Mesenchymal stem cell (in vitro differentiated cells and primary cell): ENCODE measurements around the gene H1-8.

Experiments used
- DNase-seq: peaks from one replicate; pipeline ENCODE4 v3.0.0-alpha.2; 2013
- H2AFZ ChIP-seq: one replicate; pipeline ENCODE4 v1.6.1; 2013; ENCODE audit warnings: low read depth, mild to moderate bottlenecking, control low read depth, inconsistent platforms, low read length, moderate library complexity
- H2AK5ac ChIP-seq: 2 replicates; pipeline ENCODE4 v1.6.1; 2013; ENCODE audit warnings: low read length, moderate library complexity, mild to moderate bottlenecking, inconsistent platforms; ENCODE audit not compliant: severe bottlenecking
- H2BK120ac ChIP-seq: one replicate; pipeline ENCODE4 v1.6.1; 2013; ENCODE audit warnings: low read depth, mild to moderate bottlenecking, inconsistent platforms, low read length, moderate library complexity
- H2BK12ac ChIP-seq, 2 experiments: one replicate each; pipeline ENCODE4 v1.6.1; 2013; ENCODE audit warnings: inconsistent platforms in 2 of 2, low read length in 2 of 2, mild to moderate bottlenecking in 2 of 2, moderate library complexity in 2 of 2, control low read depth in 1 of 2
- H2BK15ac ChIP-seq: one replicate; pipeline ENCODE4 v1.6.1; 2013; ENCODE audit warnings: mild to moderate bottlenecking, low read depth, inconsistent platforms; ENCODE audit not compliant: poor library complexity, severe bottlenecking
- H2BK5ac ChIP-seq: 2 replicates; pipeline ENCODE4 v1.6.1; 2013; ENCODE audit warnings: low read depth, mild to moderate bottlenecking, low read length, control low read depth, inconsistent platforms; ENCODE audit not compliant: poor library complexity, severe bottlenecking
- H3K14ac ChIP-seq, 2 experiments: one replicate each; pipeline ENCODE4 v1.6.1; 2013; ENCODE audit warnings: inconsistent platforms in 2 of 2, low read length in 2 of 2, control low read depth in 1 of 2, mild to moderate bottlenecking in 1 of 2, moderate library complexity in 1 of 2
- H3K18ac ChIP-seq, 2 experiments: one replicate each; pipeline ENCODE4 v1.6.1; 2013; ENCODE audit warnings: inconsistent platforms in 2 of 2, low read length in 2 of 2, control low read depth in 1 of 2, low read depth in 1 of 2, mild to moderate bottlenecking in 1 of 2
- H3K23ac ChIP-seq, 2 experiments: one replicate each; pipeline ENCODE4 v1.6.1; 2013; ENCODE audit warnings: inconsistent platforms in 2 of 2, low read length in 2 of 2, mild to moderate bottlenecking in 2 of 2, moderate library complexity in 2 of 2, control low read depth in 1 of 2
- H3K27ac ChIP-seq: 2 replicates; pipeline ENCODE4 v1.5.1; 2013; ENCODE audit warnings: mild to moderate bottlenecking, moderate library complexity, low read length, control low read depth, inconsistent platforms; ENCODE audit not compliant: poor library complexity, severe bottlenecking
- H3K27me3 ChIP-seq, 2 experiments: 2 replicates each; pipeline versions ENCODE4 v1.6.1 to v1.7.0; 2013; ENCODE audit warnings: low read length in 2 of 2, mild to moderate bottlenecking in 2 of 2, moderate library complexity in 2 of 2, control low read depth in 1 of 2, inconsistent platforms in 1 of 2; ENCODE audit not compliant: control insufficient read depth in 1 of 2, insufficient read depth in 1 of 2
- H3K36me3 ChIP-seq, 2 experiments: 2 replicates each; pipeline versions ENCODE4 v1.6.1 to v1.7.0; 2013; ENCODE audit warnings: low read length in 2 of 2, control low read depth in 1 of 2, inconsistent platforms in 1 of 2, low read depth in 1 of 2, mild to moderate bottlenecking in 1 of 2; ENCODE audit not compliant: insufficient read depth in 2 of 2, control insufficient read depth in 1 of 2
- H3K4ac ChIP-seq, 2 experiments: one replicate each; pipeline ENCODE4 v1.6.1; 2013; ENCODE audit warnings: inconsistent platforms in 2 of 2, low read length in 2 of 2, mild to moderate bottlenecking in 2 of 2, moderate library complexity in 2 of 2, control low read depth in 1 of 2, low read depth in 1 of 2
- H3K4me1 ChIP-seq: 2 replicates; pipeline ENCODE4 v1.6.1; 2013; ENCODE audit warnings: low read depth, low read length, control low read depth; ENCODE audit not compliant: control insufficient read depth, insufficient read depth
- H3K4me2 ChIP-seq: 2 replicates; pipeline ENCODE4 v1.6.1; 2013; ENCODE audit warnings: low read length, mild to moderate bottlenecking, inconsistent platforms; ENCODE audit not compliant: poor library complexity, severe bottlenecking
- H3K4me3 ChIP-seq, 2 experiments: 2 replicates each; pipeline versions ENCODE4 v1.5.1 to v1.7.0; 2013; ENCODE audit warnings: low read length in 2 of 2, mild to moderate bottlenecking in 2 of 2, control low read depth in 1 of 2, low read depth in 1 of 2; ENCODE audit not compliant: insufficient read depth in 1 of 2
- H3K79me1 ChIP-seq: replicated peaks from 2 replicates; pipeline ENCODE4 v1.6.1; 2013; ENCODE audit warnings: mild to moderate bottlenecking, control low read depth, low read length, inconsistent platforms; ENCODE audit not compliant: poor library complexity, severe bottlenecking
- H3K9ac ChIP-seq: 2 replicates; pipeline ENCODE4 v1.7.0; 2013; ENCODE audit warnings: mild to moderate bottlenecking, low read length, moderate library complexity
- H3K9me3 ChIP-seq: 2 replicates; pipeline ENCODE4 v1.7.0; 2013; ENCODE audit warnings: mild to moderate bottlenecking, low read length; ENCODE audit not compliant: control insufficient read depth
- H4K8ac ChIP-seq: one replicate; pipeline ENCODE4 v1.6.1; 2013; ENCODE audit warnings: inconsistent platforms, mild to moderate bottlenecking, low read length, moderate library complexity
- H4K91ac ChIP-seq: one replicate; pipeline ENCODE4 v1.6.1; 2013; ENCODE audit warnings: mild to moderate bottlenecking, low read length, inconsistent platforms
- WGBS: methylation state at CpG from one replicate; pipeline ENCODE4 v1.1.7; 2013; ENCODE audit warnings: mixed read lengths; 5-methylcytosine and 5-hydroxymethylcytosine counted together

H1-8 gene

DNA sequence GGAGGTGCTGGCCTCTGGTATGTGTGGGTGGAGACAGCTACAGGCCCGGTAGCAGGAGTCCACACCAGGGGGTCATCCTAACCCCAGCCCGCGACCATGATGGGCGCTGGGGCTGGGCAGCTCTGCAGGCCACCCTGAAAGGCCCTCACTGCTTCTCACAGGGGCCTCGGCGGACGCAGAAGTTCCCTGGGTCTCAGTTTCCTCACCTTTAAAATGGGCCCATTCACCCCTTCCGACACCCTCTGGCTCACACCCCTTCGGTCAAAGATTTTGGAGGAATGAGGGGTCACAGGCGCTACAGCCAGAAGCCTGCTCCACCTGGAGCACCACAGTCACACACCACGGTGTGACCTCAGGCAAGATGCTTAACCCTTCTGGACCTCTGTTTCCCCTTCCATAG is 55.5 kb downstream of the H1-8 start:
- Histone ChIP-seq H3K79me1 (no peaks in the 10 kb centered on the region), H2BK15ac (peak overlapping the region; percentile 76), H2BK120ac (peak overlapping the region; percentile 45), H3K27ac (peak overlapping the region; percentile 96), H3K4me1 (peaks cover 83% of the 10 kb centered on the region), H3K4me2 (no peak overlapping the region), H3K4ac (peak overlapping the region; percentile 80 to 96), H4K91ac (peak overlapping the region; percentile 98), H2BK5ac (no peak overlapping the region), H3K18ac (peak overlapping the region; percentile 96 to 97), H2AFZ (no peak overlapping the region), H3K9ac (peak overlapping the region; percentile 86), H3K23ac (peak overlapping the region in 1 of 2 experiments; percentile 61), H3K36me3 (peaks cover 0 to 22% of the 10 kb centered on the region in 2 experiments), H3K4me3 (no peak overlapping the region), H4K8ac (peak overlapping the region; percentile 74), H2BK12ac (peak overlapping the region; percentile 60 to 98), H3K27me3 (no peaks in the 10 kb centered on the region), H2AK5ac (peak overlapping the region; percentile 49), H3K9me3 (no peaks in the 10 kb centered on the region), H3K14ac (peak overlapping the region in 1 of 2 experiments; percentile 26)
- WGBS: 82% methylated on average over 10 of the region's 11 CpGs
- no peak for DNase-seq

GRCh38 chr3:129599073-129599472 is 56.1 kb downstream of the H1-8 start:
- Histone ChIP-seq H3K4me2 (no peak overlapping the region), H3K14ac (peak overlapping the region in 1 of 2 experiments; percentile 89), H2BK5ac (no peak overlapping the region), H3K23ac (peak overlapping the region in 1 of 2 experiments; percentile 35), H3K27ac (peak overlapping the region; percentile 81), H3K4ac (peak overlapping the region; percentile 78 to 96), H3K27me3 (no peaks in the 10 kb centered on the region), H2AFZ (no peak overlapping the region), H2BK12ac (peak overlapping the region; percentile 69 to 96), H4K91ac (peak overlapping the region; percentile 98), H3K9me3 (no peaks in the 10 kb centered on the region), H4K8ac (peak overlapping the region; percentile 83), H3K79me1 (no peaks in the 10 kb centered on the region), H2BK120ac (peak overlapping the region; percentile 91), H3K9ac (peak overlapping the region; percentile 66), H3K18ac (peak overlapping the region; percentile 92 to 98), H3K4me1 (peaks cover 85% of the 10 kb centered on the region), H2AK5ac (peak overlapping the region; percentile 83), H3K36me3 (peaks cover 0 to 25% of the 10 kb centered on the region in 2 experiments), H3K4me3 (no peak overlapping the region), H2BK15ac (peak overlapping the region; percentile 87)
- peak; percentile 23 for DNase-seq
- WGBS: 81% methylated on average over 12 of the region's 19 CpGs

DNA sequence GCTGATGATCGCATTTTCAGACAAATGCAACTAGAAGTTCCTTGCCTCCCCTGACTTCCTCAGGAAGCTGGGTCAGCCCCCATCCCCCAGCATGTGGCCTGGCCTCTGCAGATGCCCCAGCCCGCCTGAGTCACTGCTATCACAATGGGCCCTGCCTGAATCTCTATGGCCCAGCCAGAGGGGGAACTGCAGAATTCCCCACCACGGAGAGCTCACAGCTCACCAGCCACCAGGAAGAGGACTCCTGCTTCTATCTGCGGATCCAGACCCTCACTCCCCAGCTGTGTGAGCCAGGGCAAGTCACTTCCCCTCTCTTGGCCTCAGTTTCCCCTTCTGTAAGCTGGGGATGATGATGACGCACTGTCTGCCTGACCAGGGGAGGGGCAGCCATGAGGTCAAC is 56.6 kb downstream of the H1-8 start:
- Histone ChIP-seq H3K36me3 (peaks cover 0 to 26% of the 10 kb centered on the region in 2 experiments), H3K4ac (peak overlapping the region; percentile 94 to 96), H3K9me3 (no peaks in the 10 kb centered on the region), H2AK5ac (peak overlapping the region; percentile 85), H3K79me1 (no peaks in the 10 kb centered on the region), H3K27ac (peak overlapping the region; percentile 81), H3K4me2 (peak overlapping the region; percentile 25), H2AFZ (no peak overlapping the region), H3K27me3 (no peaks in the 10 kb centered on the region), H2BK120ac (peak overlapping the region; percentile 91), H2BK5ac (no peak overlapping the region), H3K14ac (peak overlapping the region; percentile 25 to 91), H3K18ac (peak overlapping the region; percentile 97 to 98), H3K4me1 (peaks cover 86% of the 10 kb centered on the region), H2BK12ac (peak overlapping the region; percentile 95 to 96), H4K91ac (peak overlapping the region; percentile 100), H3K23ac (no peak overlapping the region), H2BK15ac (peak overlapping the region; percentile 87), H3K4me3 (no peak overlapping the region), H3K9ac (peak overlapping the region; percentile 66), H4K8ac (peak overlapping the region; percentile 92)
- 21% methylated on average over 5 of the region's 5 CpGs for WGBS
- peak; percentile 93 for DNase-seq

DNA sequence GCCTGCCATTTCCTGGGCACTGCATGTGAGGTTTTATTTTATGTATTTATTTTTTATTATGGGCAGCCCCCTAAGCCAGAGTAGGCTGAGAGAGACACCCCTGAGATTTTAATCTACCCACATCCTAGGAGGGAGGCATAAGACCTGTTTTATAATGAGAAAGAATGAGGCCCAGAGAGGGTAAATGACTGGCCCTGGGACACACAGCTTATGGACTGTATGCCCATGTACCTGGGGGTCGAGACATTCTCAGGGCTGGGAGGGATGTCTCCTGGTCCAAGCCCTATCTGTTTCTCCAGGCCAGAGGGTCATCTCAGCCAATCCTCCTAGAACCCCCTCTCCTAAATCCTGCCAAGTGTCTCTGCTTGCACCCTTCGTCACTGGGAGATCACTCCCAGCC is 57.4 kb downstream of the H1-8 start:
- H2BK120ac ChIP-seq: peak overlapping the region; percentile 50
- no peaks in the 10 kb centered on the region for H3K27me3 ChIP-seq
- peak overlapping the region; percentile 66 for H3K9ac ChIP-seq
- no peak overlapping the region for H2BK5ac ChIP-seq
- H3K23ac ChIP-seq: no peak overlapping the region
- no peaks in the 10 kb centered on the region for H3K9me3 ChIP-seq
- no peak overlapping the region for H2AFZ ChIP-seq
- peaks cover 84% of the 10 kb centered on the region for H3K4me1 ChIP-seq
- 94% methylated on average over 2 of the region's 2 CpGs for WGBS
- H3K4me3 ChIP-seq: no peak overlapping the region
- H4K8ac ChIP-seq: no peak overlapping the region
- no peak for DNase-seq
- peak overlapping the region; percentile 81 for H3K27ac ChIP-seq
- H3K79me1 ChIP-seq: no peaks in the 10 kb centered on the region
- peak overlapping the region in 1 of 2 experiments; percentile 82 for H2BK12ac ChIP-seq
- peak overlapping the region in 1 of 2 experiments; percentile 97 for H3K18ac ChIP-seq
- H3K4me2 ChIP-seq: no peak overlapping the region
- peak overlapping the region in 1 of 2 experiments; percentile 44 for H3K14ac ChIP-seq
- H2AK5ac ChIP-seq: peak overlapping the region; percentile 75
- peak overlapping the region; percentile 75 for H2BK15ac ChIP-seq
- no peak overlapping the region for H4K91ac ChIP-seq
- no peak overlapping the region for H3K4ac ChIP-seq
- H3K36me3 ChIP-seq: peaks cover 0 to 28% of the 10 kb centered on the region in 2 experiments
